Mucosa of descending colon (tissue), 3 donors: ENCODE data around the gene PICK1. TPM values are rescaled to one million over a fixed set of nuclear protein-coding genes. Genes with fewer than 3 reads are reported as not detected.

Source experiments
- ATAC-seq: fragments of 200-7000 bp; cut with Tn5 transposase; one replicate; pipeline ENCODE4 v1.9.1; 2020; ENCODE audit warnings: mild to moderate bottlenecking, moderate library complexity
- DNase-seq, 3 donors: peaks; one replicate each; pipeline ENCODE4 v3.0.0-alpha.2; 2020
- H3K36me3 ChIP-seq: fragments of 200-600 bp; one replicate; pipeline ENCODE4 v1.8.0; 2021; ENCODE audit warnings: low read depth, mild to moderate bottlenecking
- H3K4me1 ChIP-seq: fragments of 200-600 bp; one replicate; pipeline ENCODE4 v1.8.0; 2021; ENCODE audit warnings: low read depth, mild to moderate bottlenecking
- H3K4me3 ChIP-seq: fragments of 200-600 bp; one replicate; pipeline ENCODE4 v1.8.0; 2021; ENCODE audit warnings: mild to moderate bottlenecking
- H3K9me3 ChIP-seq: fragments of 200-600 bp; one replicate; pipeline ENCODE4 v1.8.0; 2021; ENCODE audit warnings: mild to moderate bottlenecking
- CTCF ChIP-seq: fragments of 200-600 bp; IDR thresholded peaks from one replicate; pipeline ENCODE4 v1.8.0; 2022; ENCODE audit warnings: antibody characterized with exemption, mild to moderate bottlenecking
- intact Hi-C, 2 donors: fragments of 100-400 bp; cut with DNase I in 1 of 2; cut with micrococcal nuclease in 1 of 2; formaldehyde crosslinking; loops; one replicate each; pipeline versions ENCODE4 v1.11.0 to v1.11.1; 2022; cut with DNase I, micrococcal nuclease
- total RNA-seq, 3 donors: library from RNA; stranded (reverse); fragmentation: NEBNext Ultra II Directional in 2 of 3; extraction: Animal tissue kit (Norgen Biotek cat#: 25700) in 2 of 3; gene quantifications; one replicate each; pipeline versions ENCODE4 v1.2.1 to v1.2.4, GENCODE V29; 2021 to 2023
- donor health status: DM: no; HTN: no; CAD: no; lungs with moderate emphysema.
- donor health status: DM: no; HTN: no; CAD: no.
- donor health status: DM: no; HTN: yes; CAD: no.

The PICK1 gene
- total RNA-seq, 3 donors from 2014 or later = 30.9 to 40.7 (median 37.9) TPM

GRCh38 chr22:38086001-38086845 lies 29.0 kb downstream of the PICK1 start:
- intact Hi-C loops = no loop called here
- Histone ChIP-seq H3K9me3 (no peaks in the 10 kb centered on the region), H3K4me1 (peaks cover 13% of the 10 kb centered on the region), H3K36me3 (no peaks in the 10 kb centered on the region), H3K4me3 (no peak overlapping the region)
- TF ChIP-seq CTCF = no peak
- ATAC-seq (no peak), DNase-seq (peak in 1 of 3 donors; percentile 40)

GRCh38 chr22:38086942-38087341 lies 29.7 kb downstream of the PICK1 start:
- ATAC-seq (no peak), DNase-seq (peak in 2 of 3 donors; percentile 20 to 45)
- H3K9me3 ChIP-seq = no peaks in the 10 kb centered on the region
- H3K4me1 ChIP-seq = peaks cover 7% of the 10 kb centered on the region
- no peaks in the 10 kb centered on the region for H3K36me3 ChIP-seq
- no peak overlapping the region for H3K4me3 ChIP-seq
- no peak for TF ChIP-seq CTCF
- intact Hi-C loops = no loop called here

GRCh38 chr22:38087855-38088254 lies 30.7 kb downstream of the PICK1 start:
- no peak for TF ChIP-seq CTCF

GRCh38 chr22:38088629-38089473 lies 31.6 kb downstream of the PICK1 start:
- no peak for ATAC-seq
- intact Hi-C loops = no loop called here
- Histone ChIP-seq H3K9me3 (no peaks in the 10 kb centered on the region), H3K4me3 (no peak overlapping the region), H3K4me1 (no peaks in the 10 kb centered on the region), H3K36me3 (no peaks in the 10 kb centered on the region)
- TF ChIP-seq CTCF = no peak
- DNase-seq = no peak

More at GRCh38 chr22:38087855-38088254, 30.7 kb downstream of the PICK1 start:
- no peaks in the 10 kb centered on the region for H3K9me3 ChIP-seq
- intact Hi-C loops = no loop called here
- no peak overlapping the region for H3K4me3 ChIP-seq
- no peaks in the 10 kb centered on the region for H3K36me3 ChIP-seq
- DNase-seq (peak in 1 of 3 donors; percentile 23), ATAC-seq (no peak)
- no peaks in the 10 kb centered on the region for H3K4me1 ChIP-seq

GRCh38 chr22:38089474-38089851 lies 32.3 kb downstream of the PICK1 start:
- no peak for TF ChIP-seq CTCF
- DNase-seq = no peak
- intact Hi-C loops = no loop called here
- no peaks in the 10 kb centered on the region for H3K4me1 ChIP-seq
- H3K4me3 ChIP-seq = no peak overlapping the region
- H3K9me3 ChIP-seq = no peaks in the 10 kb centered on the region
- H3K36me3 ChIP-seq = no peaks in the 10 kb centered on the region
- no peak for ATAC-seq
